Measurements from ENCODE around the gene MED12L.

The MED12L gene

DNA sequence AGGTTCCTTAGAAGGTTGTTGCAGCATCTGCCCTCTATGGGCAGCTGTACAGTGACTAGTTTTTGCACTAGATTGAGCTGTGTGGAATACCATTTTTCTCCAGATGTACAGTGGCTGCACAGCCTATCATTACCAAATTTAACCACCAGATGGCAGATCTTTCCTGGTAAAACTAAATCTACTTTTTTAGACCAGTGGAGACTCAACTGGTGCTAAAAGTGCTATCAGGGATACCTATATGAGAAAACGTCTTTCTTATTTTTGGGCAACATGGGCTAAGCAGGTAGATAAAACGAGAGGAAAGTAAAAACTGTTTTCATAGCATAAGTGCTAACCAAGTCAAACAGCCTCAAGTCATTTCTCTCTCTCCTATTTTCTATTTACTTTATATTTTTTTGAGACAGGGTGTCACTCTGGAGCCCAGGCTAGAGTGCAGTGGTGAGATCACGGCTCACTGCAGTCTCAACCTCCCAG lies 354.2 kb downstream of the MED12L start:
- intact Hi-C loops (cut with DNase I): loop anchor here (5.0 kb wide), 1 partner anchor 403 kb away; no protein-coding TSS in a partner anchor
- peak in 16 of 42 donors; percentile 15 to 73 (median 36) for DNase-seq

DNA sequence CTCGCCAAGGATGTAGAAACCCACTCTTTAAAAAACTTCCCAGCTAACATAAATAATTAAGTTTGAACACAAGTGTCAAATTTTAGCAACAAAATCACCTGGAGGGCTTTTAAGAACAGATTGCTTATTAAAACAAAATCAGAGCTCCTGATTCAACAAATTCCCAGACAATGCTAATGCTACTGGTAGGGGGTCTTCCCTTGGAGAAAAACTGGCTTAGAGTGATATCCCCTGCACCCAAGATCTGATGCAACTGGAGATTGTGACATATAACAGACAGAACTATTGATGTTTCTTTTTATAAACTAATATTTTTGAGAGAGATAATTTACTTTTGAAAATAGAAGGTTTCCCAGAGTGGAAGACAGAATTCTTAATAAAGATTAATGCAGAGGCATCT lies 355.5 kb downstream of the MED12L start:
- intact Hi-C loops (cut with DNase I): no loop called here
- no peak for DNase-seq

DNA sequence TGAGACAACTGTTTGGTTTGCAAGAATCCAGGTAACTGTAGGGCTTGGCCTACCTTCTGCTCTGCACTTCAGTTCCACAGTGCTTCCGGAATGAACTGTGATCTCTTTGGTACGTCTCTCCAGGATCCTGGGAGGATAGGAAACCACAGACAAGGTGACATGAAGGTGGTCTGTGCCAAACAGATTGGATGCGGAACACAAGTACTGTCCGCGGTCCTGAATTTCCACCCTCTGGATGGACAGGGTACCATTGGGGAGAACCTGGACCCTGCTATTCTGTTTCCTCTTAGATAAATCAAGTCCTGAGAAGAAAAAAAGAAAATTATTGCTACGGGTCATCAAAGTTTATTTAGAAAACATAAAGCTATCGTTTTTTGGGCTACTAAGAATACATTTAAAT lies 358.1 kb downstream of the MED12L start:
- intact Hi-C loops (cut with DNase I): no loop called here
- DNase-seq: no peak

DNA sequence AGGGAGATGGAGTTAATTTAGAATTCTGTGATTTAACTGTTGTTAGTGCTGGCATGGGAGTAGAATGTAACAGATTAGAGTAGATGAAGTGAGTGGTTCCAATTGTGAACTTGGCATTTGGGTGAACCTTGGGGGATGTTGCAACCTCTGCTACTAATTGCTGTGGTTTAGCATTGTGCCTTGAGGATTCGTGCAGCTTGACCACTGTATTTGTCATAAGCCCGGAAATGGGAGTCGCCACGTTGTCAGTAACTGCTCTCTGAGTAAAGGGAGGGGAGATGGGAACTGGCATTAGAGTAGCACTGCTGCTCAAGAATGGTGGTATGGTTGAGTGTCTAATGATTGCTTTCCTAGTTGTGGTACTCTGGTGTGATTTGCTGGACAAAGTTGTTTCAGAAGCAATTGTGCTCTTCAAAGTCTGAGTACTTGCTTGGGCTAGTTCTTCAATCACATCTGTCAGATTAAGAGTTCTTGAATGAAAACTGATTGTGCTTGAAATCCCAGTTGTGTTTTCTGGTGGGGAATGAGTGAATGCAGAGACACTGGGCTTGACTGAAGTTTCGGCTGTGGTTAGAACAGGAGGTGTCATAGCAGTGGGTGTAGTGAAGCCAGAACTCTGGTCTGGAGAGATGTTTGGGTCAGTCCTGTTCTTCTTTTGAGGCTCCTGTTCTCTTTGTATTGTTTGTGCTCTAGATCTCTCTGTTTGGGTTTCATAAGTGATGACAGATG lies 360.0 kb downstream of the MED12L start:
- intact Hi-C loops (cut with DNase I): no loop called here
- DNase-seq: no peak

DNA sequence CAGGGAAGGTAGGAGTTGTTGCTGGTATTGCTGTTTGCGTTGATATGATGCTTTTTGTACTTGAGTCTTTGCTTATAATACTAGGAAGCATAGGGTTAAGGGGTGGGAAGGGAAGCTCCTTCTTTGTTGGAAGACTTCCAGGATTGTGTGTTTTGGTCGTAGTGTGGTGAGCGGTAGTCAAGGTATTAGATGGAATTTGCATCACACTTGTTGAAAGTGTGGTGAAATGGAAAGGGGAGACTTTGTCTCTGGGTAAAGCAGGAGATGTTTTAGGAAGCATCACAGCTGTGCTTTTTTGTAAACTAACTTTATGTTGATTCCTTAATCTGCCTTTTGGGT lies 360.5 kb downstream of the MED12L start:
- no peak for DNase-seq
- intact Hi-C loops (cut with DNase I): no loop called here

DNA sequence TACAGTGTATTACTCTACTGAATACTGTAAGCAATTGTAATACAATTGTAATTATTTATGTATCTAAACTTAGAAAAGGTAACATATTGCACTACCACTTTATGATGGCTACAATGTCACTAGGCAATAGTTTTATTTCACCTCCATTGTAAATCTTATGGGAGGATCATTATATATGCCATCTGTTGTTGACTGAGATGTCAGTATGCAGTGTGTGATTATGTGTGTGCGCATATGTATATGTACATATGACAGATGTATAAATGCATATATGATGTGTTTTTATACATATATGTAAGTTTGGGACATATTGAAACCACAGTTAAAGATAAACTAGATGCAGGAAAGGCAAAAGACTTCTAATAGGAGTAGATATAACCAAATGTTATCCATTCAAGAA lies 366.9 kb downstream of the MED12L start:
- intact Hi-C loops (cut with DNase I): no loop called here
- no peak for DNase-seq

DNA sequence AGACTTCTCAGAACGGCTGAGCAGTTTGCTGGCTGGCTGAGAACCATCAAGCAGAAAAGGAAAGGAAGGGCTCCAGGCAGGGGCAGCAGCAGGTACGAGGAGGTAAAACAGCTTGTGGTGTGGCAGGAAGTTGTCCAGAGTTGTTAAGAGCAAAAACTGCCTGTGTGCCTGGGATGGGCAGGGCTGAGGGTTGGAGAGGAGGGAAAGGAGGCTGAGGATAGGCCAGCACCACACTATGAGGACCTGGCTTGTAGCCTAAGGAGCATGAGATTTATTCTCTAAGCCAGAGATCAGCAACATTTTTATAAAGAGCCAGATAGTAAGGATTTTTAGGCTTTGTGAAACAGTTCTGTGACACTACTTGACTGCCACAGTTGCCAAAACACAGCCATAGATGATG lies 367.4 kb downstream of the MED12L start:
- intact Hi-C loops (cut with DNase I): no loop called here
- DNase-seq: no peak

DNA sequence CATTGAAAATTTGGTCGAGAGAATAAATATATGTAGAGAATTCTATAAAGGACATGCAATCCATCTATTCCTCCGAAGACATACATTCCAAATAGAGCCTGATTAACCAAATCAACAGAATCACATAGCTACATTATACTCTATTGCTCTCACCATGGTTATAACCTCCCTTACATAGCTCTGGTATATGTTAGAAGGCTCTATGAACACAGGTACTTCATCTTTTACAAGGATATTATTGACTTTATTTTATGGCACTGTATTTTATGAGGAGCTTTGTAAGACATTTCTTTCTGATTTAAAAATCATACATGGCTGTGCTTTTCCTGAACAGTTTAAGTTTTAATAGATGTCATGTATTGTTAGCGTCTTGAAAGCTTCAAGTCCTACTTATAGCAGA lies 370.6 kb downstream of the MED12L start:
- intact Hi-C loops (cut with DNase I): no loop called here
- no peak for DNase-seq

DNA sequence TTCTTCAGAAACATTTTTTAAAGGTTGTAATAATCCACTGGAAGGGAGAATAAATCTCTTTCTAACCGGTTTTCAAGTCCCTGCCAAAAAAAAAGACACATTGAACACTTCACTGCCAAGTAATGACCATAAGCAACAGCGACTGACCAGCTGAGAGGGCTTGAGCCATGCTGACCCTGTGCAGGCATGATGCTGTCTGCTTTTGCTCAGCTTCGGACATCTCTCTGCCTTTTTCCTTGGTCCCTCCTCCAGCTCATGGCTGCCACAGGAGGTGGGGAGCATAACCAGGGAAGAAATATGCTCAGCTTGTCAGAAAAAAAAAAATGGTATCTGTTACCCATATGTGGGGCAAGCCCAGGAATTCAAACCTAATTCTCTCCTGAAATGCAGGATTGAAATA lies 373.9 kb downstream of the MED12L start:
- intact Hi-C loops (cut with DNase I): no loop called here
- no peak for DNase-seq

DNA sequence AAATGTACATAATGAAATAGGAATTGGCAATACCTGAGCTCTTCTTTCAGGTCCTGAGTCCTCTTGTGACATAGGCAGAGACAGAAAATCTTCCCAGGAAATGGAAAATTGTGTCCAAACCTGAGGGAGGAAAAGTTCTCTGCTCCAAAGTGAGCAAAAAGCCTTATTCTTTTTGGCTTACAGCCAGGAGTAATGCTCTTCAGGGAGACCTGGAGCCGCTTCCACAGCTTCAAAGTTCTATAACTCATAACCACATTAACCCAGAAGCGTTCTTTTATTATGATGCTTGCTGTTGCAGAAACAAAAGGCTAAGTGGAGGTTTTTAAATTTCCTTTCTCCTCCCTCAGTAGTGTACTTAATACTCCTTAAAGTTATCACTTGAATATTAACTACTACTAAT lies 374.8 kb downstream of the MED12L start:
- DNase-seq: no peak
- intact Hi-C loops (cut with DNase I): loop anchor here (10.0 kb wide), 1 partner anchor 205 kb away; no protein-coding TSS in a partner anchor

DNA sequence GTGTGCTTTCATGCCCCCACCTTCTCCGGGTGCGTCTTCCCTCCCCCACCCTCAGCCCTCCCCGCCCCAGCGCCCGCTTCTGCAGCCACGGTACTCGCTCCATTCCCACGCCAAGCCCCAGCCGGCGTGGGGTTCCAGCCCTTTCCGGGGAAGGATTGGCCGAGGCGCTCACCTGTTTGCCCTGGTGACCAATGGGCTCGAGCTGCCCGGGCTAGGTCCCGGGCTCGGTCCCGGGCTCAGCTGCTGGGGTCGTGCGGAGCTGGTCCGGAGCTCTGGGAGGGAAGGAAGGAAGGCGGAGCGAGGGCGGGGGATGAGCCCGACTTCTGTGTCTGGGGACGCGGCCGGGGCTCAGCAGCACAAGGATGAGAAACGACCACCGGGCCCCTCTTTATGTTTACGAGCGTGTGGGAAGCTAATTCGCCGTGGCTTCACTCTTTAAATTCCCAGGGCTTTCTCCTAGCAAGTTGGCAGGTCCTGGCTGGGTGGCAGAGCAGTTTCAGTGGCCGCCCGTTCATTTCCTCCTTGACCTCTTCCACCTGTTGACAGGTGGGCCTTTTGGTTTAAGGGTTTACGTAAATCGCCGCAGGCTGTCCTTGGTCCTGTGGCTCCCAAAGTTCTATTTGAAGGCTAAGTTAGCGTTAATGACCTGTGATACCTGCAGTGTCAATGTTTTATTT lies 375.4 kb downstream of the MED12L start, which contains the start of gene IGSF10:
Gene IGSF10 (minus strand): TSS at position 288 of the 677 bp plus-strand sequence. CDS start 2,352 bp downstream, outside the sequence.
- intact Hi-C loops (cut with DNase I): loop anchor here (10.0 kb wide), 1 partner anchor 204 kb away; no protein-coding TSS in a partner anchor
- DNase-seq: peak in 9 of 42 donors; percentile 2 to 32 (median 11)

DNA sequence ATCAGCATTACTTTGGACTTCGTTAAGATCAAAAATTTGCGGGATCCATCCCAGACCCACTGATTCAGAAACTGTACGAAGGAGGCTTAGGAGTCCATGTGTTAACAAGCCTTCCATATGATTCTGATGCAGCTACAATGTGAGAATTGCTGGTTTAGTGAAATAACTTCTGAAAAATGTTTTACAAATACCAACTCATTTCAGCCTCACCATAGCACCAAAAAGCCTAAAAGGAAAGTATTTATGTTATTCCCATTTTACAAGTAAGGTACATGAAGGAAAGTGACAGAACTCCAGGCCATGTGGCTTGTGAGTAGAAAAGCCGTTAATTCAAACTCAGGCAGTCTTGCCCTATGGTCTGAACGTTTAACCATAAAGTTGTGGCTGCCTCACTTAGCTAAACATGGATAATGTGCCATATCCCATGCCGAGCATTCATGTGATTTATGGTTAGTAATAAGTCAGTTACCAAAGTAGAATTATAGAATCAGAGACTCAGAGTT lies 376.9 kb downstream of the MED12L start:
- DNase-seq: no peak
- intact Hi-C loops (cut with DNase I): loop anchor here (10.0 kb wide), 1 partner anchor 202 kb away; no protein-coding TSS in a partner anchor

DNA sequence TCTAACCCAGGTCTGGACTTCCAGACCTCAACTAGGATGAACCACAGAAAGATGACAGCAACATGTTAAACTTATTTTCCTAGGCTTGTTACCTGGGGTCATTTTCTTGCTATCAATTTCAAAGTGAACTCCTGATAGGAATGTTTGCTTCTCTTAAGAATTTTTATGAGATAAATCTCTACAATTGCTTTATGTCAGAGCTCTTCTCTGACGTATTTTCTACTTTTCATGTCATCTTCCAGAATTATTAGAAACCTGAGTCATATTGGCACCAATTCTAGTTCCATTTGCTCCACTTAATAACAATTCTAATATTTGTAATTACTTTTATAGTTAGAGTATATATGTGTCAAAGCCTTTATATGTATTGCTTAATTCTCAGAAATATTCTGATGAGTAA lies 377.5 kb downstream of the MED12L start:
- intact Hi-C loops (cut with DNase I): loop anchor here (10.0 kb wide), 1 partner anchor 202 kb away; no protein-coding TSS in a partner anchor

DNA sequence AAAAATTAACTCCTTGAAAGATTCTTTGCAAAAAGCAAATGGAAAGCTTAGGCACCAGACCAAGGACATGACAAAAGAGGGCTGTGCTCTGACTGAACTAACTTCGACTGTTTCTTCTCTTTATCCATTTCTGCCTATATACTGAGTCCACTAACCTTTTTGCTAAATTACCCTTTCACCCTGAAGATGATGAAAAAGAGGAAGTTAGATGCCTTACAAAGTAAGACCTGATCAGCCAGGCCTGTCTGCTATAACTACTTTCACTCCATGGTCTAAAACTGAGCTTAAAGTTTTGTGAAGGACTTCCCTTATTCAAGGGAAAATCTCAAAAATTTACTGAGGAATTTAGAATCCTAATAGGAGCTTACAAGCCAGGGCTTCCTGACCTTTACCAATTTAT lies 381.6 kb downstream of the MED12L start:
- intact Hi-C loops (cut with DNase I): loop anchor here (10.0 kb wide), 1 partner anchor 198 kb away; no protein-coding TSS in a partner anchor
- no peak for DNase-seq

More for the DNA sequence above, 377.5 kb downstream of the MED12L start:
- DNase-seq: no peak

DNA sequence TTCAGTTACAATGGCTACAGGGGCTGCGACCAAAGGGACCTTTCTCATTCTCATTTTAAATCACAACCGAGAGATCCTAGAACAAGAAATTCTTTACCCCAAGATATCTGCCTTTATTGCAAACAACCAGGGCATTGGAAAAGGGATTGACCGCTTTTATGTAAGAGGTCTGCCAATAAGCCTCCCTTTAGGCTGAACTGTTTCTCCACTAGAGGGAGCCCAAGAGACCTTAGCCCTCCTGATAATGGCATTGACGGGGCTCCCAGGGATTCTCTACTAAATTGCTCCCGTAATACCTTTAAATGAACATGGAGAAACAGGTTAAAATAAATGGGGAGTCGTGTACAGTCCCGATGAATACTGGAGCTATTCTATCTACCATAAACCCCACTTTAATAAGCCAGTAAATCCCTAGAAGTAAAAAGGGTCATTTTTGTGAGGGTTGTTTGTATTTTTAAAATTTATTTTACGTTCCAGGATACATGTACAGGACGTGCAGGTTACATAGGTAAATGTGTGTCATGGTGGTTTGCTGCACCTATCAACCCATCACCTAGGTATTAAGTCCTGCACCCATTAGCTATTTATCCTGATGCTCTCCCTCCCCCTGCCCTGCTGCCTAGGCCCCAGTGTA lies 382.9 kb downstream of the MED12L start:
- DNase-seq: peak in 22 of 42 donors; percentile 6 to 71 (median 42)
- intact Hi-C loops (cut with DNase I): loop anchor here (10.0 kb wide), 1 partner anchor 196 kb away; no protein-coding TSS in a partner anchor

DNA sequence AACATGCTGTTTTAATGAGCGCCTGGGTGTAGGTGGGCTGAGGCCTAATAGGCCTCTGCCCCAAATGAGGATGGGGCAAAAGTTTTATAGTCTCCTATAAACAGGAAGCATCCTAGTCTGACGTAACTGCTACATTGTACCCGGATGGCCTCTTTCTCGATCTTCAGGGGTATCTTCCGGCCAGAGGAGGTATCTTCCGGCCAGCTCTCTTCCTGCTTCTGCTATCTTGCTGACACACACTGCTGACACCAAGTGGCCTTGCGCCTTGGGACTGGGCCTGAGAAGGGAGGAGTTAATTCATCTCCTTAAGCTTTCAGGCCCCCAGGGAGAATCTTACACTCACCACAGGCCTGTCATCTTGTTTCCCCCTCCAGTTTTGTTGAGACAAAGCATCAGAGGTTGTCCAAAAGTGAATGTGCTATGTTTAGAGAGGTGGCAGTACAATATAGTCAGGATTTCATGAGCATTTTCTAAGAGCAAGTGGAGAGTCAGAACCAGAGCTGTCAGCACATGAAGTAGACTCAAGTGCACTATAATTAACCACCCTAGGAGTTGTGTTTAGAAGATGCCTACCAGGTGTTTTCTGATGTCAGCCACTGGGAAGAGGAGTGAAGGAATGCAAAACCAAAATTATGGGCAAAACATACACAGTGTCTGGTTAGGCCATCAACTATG lies 391.0 kb downstream of the MED12L start:
- intact Hi-C loops (cut with DNase I): no loop called here
- no peak for DNase-seq

DNA sequence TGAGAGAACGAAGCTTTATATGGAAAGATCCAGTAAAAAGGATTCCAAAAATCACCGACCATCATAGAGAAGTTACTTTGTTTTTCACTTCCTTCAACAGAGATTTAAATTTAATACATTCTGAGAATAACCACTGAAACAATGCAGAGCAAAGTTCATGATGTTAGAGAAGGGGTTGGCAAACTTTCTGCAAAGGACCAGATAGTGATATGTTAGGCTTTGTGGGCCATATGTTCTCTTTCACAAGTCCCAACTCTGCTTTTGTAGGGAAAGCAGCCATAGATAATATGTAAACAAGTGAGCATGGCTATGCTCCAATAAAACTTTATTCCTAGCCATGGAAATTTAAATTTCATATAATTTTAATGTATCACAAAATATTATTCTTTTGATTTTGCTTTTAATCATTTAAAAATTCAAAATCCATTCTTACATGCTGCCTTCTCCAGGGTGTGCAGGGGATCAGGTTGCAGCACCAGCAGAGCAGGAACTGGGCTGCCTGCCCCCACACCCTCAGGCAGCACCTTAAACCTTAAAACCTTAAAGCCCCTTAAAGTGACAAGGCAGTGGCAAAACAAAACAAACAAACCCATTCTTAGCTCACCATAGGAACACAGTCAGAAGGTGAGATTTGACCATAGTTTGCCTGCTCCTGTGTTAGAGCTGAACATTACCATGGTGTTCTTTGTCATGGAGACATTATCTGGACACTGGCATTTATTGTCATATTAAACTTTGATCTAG lies 392.3 kb downstream of the MED12L start:
- intact Hi-C loops (cut with DNase I): no loop called here
- no peak for DNase-seq

DNA sequence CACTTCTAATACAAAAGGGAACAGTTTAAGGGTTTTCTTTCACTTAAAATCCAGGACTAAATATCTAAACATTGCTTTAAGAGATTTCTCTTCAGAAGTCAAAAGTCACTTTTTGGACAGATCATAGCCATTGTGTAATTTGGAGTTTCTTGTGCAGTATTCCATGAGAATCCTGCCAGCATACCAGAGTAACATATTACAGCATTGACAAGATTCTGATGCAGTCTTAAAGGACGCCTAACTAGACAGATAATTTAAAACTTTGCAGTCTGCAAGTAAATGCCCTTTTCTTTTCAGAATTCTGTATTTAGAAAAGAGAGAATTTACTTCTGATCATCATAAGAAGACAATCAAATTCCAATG lies 392.9 kb downstream of the MED12L start:
- intact Hi-C loops (cut with DNase I): no loop called here
- no peak for DNase-seq
